Measurements from ENCODE around the gene ACAT2. TPM values are rescaled to one million over a fixed set of nuclear protein-coding genes. Genes with fewer than 3 reads are reported as not detected.

Gene ACAT2
- total RNA-seq, 1 experiment from 2014 or later, result 156 TPM

- Histone ChIP-seq H3K14ac (ENCODE audit: insufficient read depth, low read length) (no peak overlapping the region), H3K9me3 (ENCODE audit: control insufficient read depth, low read depth, low read length) (no peaks in the 10 kb centered on the region), H3T11ph (ENCODE audit: low read length) (no peak overlapping the region), H2AK5ac (ENCODE audit: insufficient read length, low read length) (no peak overlapping the region), H3K23me2 (ENCODE audit: insufficient read length, low read depth, low read length, poor library complexity, severe bottlenecking) (peaks cover 3% of the 10 kb centered on the region), H3K9ac (ENCODE audit: extremely low read depth, insufficient read length, low read length) (peak overlapping the region; percentile 99), H2AFZ (ENCODE audit: low read length) (no peak overlapping the region), H2BK12ac (ENCODE audit: insufficient read length, low read depth, low read length) (no peak overlapping the region), H3K27ac (ENCODE audit: insufficient read length, low read depth, low read length) (no peak overlapping the region), H4K20me1 (ENCODE audit: control insufficient read depth, insufficient read depth, insufficient read length) (no peaks in the 10 kb centered on the region), H2BK5ac (ENCODE audit: insufficient read length, low read length) (no peak overlapping the region), H4K8ac (replicated peaks; ENCODE audit: insufficient read length, low read depth, low read length) (no peak overlapping the region), H3K56ac (ENCODE audit: insufficient read length, low read depth, low read length) (no peak overlapping the region), H2BK15ac (ENCODE audit: low read depth, low read length) (no peak overlapping the region), H3K4me2 (ENCODE audit: insufficient read depth, insufficient read length, low read length) (peak overlapping the region; percentile 88), H4K5ac (ENCODE audit: insufficient read length, low read depth, low read length) (no peak overlapping the region), H3K23ac (ENCODE audit: insufficient read length, low read depth, low read length) (no peak overlapping the region), H3K4ac (ENCODE audit: low read depth, low read length) (no peak overlapping the region), H2BK120ac (ENCODE audit: low read depth, low read length, poor library complexity, severe bottlenecking) (no peak overlapping the region), H3K79me2 (ENCODE audit: insufficient read depth, low read length) (peaks cover 61% of the 10 kb centered on the region), H3K18ac (ENCODE audit: insufficient read length, low read depth, low read length) (no peak overlapping the region), H3K27me3 (ENCODE audit: insufficient read depth, low read length) (no peaks in the 10 kb centered on the region), H3K4me1 (ENCODE audit: insufficient read depth, low read length) (no peaks in the 10 kb centered on the region), H4K91ac (ENCODE audit: insufficient read length, low read depth, low read length) (no peak overlapping the region), H2BK20ac (ENCODE audit: low read depth, low read length, poor library complexity, severe bottlenecking) (no peak overlapping the region), H3K79me1 (ENCODE audit: insufficient read depth, low read depth, low read length, poor library complexity, severe bottlenecking) (no peaks in the 10 kb centered on the region)
- no peak for DNase-seq
- H3K4me3 Mint-ChIP-seq, result peak overlapping the region; percentile 93 to 97
- H3K4me1 Mint-ChIP-seq, result peaks cover 19 to 28% of the 10 kb centered on the region in 2 experiments
- peaks cover 18 to 29% (median 27%) of the 10 kb centered on the region in 3 experiments for H3K36me3 Mint-ChIP-seq (ENCODE audit: insufficient read depth in 1 of 3, low read depth in 3 of 3)
- H3K9me3 Mint-ChIP-seq, result no peaks in the 10 kb centered on the region; a peak in 2 of 5 replicates
- WGBS (ENCODE audit: extremely low coverage, insufficient read length, low lambda C conversion rate), result no CpG with 5 or more reads among the region's 9 CpGs
- H3K27me3 Mint-ChIP-seq (ENCODE audit: low read depth), result no peaks in the 10 kb centered on the region; the same call in 1 of the 2 replicates
- TF ChIP-seq, protein P1, sequence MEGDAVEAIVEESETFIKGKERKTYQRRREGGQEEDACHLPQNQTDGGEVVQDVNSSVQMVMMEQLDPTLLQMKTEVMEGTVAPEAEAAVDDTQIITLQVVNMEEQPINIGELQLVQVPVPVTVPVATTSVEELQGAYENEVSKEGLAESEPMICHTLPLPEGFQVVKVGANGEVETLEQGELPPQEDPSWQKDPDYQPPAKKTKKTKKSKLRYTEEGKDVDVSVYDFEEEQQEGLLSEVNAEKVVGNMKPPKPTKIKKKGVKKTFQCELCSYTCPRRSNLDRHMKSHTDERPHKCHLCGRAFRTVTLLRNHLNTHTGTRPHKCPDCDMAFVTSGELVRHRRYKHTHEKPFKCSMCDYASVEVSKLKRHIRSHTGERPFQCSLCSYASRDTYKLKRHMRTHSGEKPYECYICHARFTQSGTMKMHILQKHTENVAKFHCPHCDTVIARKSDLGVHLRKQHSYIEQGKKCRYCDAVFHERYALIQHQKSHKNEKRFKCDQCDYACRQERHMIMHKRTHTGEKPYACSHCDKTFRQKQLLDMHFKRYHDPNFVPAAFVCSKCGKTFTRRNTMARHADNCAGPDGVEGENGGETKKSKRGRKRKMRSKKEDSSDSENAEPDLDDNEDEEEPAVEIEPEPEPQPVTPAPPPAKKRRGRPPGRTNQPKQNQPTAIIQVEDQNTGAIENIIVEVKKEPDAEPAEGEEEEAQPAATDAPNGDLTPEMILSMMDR (conservative IDR thresholded peaks at IDR 0.05), result no peak
- peak overlapping the region; percentile 90 to 94 (median 94); a peak in 6 of 7 replicates for H3K27ac Mint-ChIP-seq
Observed at GRCh38 chr6:159728531-159728964, 33.3 kb upstream of the ACAT2 start.

Measured in H9 (cell line).